Fibroblast of lung (primary cell): ENCODE data around the gene TAS2R46. TPM values are rescaled to one million over a fixed set of nuclear protein-coding genes. Genes with fewer than 3 reads are reported as not detected.
"Not testable (repeated sequence)": the region's sequence is repeated elsewhere in the genome, so short reads cannot be mapped to it uniquely, and the experiment has no call there.

Experiments
- DNase-seq, 2 donors: peaks; one replicate each; pipeline versions ENCODE4 v3.0.0 to v3.0.0-alpha.2; 2010; ENCODE audit warnings: low read depth in 2 of 2
- H2AFZ ChIP-seq: 2 replicates; pipeline ENCODE4 v1.5.1; 2012; ENCODE audit warnings: low read length, control low read depth, inconsistent platforms
- H3K27ac ChIP-seq: 2 replicates; pipeline ENCODE4 v1.5.1; 2011; ENCODE audit warnings: low read length, control low read depth; ENCODE audit not compliant: insufficient read depth
- H3K27me3 ChIP-seq: 2 replicates; pipeline ENCODE4 v1.5.1; 2011; ENCODE audit warnings: mild to moderate bottlenecking, low read length; ENCODE audit not compliant: control insufficient read depth, insufficient read depth
- H3K36me3 ChIP-seq: 2 replicates; pipeline ENCODE4 v1.5.1; 2011; ENCODE audit warnings: low read length; ENCODE audit not compliant: control insufficient read depth, insufficient read depth
- H3K4me1 ChIP-seq: 2 replicates; pipeline ENCODE4 v1.5.1; 2011; ENCODE audit warnings: low read length; ENCODE audit not compliant: control insufficient read depth, insufficient read depth; ENCODE audit errors: extremely low read depth
- H3K4me2 ChIP-seq: 2 replicates; pipeline ENCODE4 v1.5.1; 2011; ENCODE audit warnings: low read length, control low read depth; ENCODE audit not compliant: insufficient read depth; ENCODE audit errors: extremely low read depth
- H3K4me3 ChIP-seq, 4 experiments: fragments of 200-600 bp in 1 of 4; sonication (generic) in 1 of 4; replicated peaks in 1 of 4; 2 replicates each; pipeline ENCODE4 v1.5.1; 2011 to 2016; ENCODE audit warnings: low read length in 4 of 4, low read depth in 3 of 4, mild to moderate bottlenecking in 3 of 4, control low read depth in 2 of 4, inconsistent platforms in 1 of 4, mixed read lengths in 1 of 4; ENCODE audit not compliant: insufficient read depth in 1 of 4; ENCODE audit errors: control extremely low read depth in 1 of 4
- H3K79me2 ChIP-seq: 2 replicates; pipeline ENCODE4 v1.5.1; 2012; ENCODE audit warnings: mild to moderate bottlenecking, low read length, inconsistent platforms; ENCODE audit not compliant: control insufficient read depth, insufficient read depth
- H3K9ac ChIP-seq: 2 replicates; pipeline ENCODE4 v1.5.1; 2011; ENCODE audit warnings: mild to moderate bottlenecking, low read length, control low read depth; ENCODE audit not compliant: insufficient read depth
- H3K9me3 ChIP-seq: 2 replicates; pipeline ENCODE4 v1.5.1; 2012; ENCODE audit warnings: low read depth, low read length; ENCODE audit not compliant: control insufficient read depth, insufficient read depth
- H4K20me1 ChIP-seq: 2 replicates; pipeline ENCODE4 v1.5.1; 2011; ENCODE audit warnings: low read length; ENCODE audit not compliant: control insufficient read depth, insufficient read depth; ENCODE audit errors: extremely low read depth
- CTCF ChIP-seq, 2 donors: IDR thresholded peaks in 1 of 2; conservative IDR thresholded peaks in 1 of 2; 1 replicate in 1 of 2; 2 replicates in 1 of 2; pipeline ENCODE4 v1.5.1; 2011 to 2012; ENCODE audit warnings: low read length in 2 of 2, control low read depth in 1 of 2, inconsistent platforms in 1 of 2, low read depth in 1 of 2, mild to moderate bottlenecking in 1 of 2
- EZH2 ChIP-seq: IDR thresholded peaks from 2 replicates; pipeline ENCODE4 v1.5.1; 2012; ENCODE audit warnings: low read length, control low read depth, mild to moderate bottlenecking; ENCODE audit errors: missing control alignments
- polyA plus RNA-seq, 2 donors: library from polyadenylated mRNA; depleted of rRNA in 1 of 2; stranded (reverse) in 1 of 2; unstranded in 1 of 2; fragments of >200 nt; gene quantifications; 2 replicates each; pipeline ENCODE4 v1.2.1, GENCODE V29; 2011 to 2012; ENCODE audit warnings: missing spikeins in 1 of 2
- total RNA-seq: library from RNA; depleted of rRNA; stranded (reverse); fragments of >200 nt; gene quantifications from 2 replicates; pipeline ENCODE4 v1.2.1, GENCODE V29; 2014

Gene TAS2R46
- total and polyA plus RNA-seq, 2 donors (not counting 1 experiment from before 2014, with no cell fraction given): 2.0 TPM; not detected in 1

- no peaks in the 10 kb centered on the region for H3K27me3 ChIP-seq
- H2AFZ ChIP-seq: no peak overlapping the region
- no peaks in the 10 kb centered on the region for H3K9me3 ChIP-seq
- H3K79me2 ChIP-seq: peaks cover 6% of the 10 kb centered on the region
- no peak overlapping the region for H3K27ac ChIP-seq
- no peak overlapping the region for H3K4me2 ChIP-seq
- no peak for DNase-seq
- no peaks in the 10 kb centered on the region for H3K4me1 ChIP-seq
- no peak overlapping the region for H3K9ac ChIP-seq
- no peaks in the 10 kb centered on the region for H3K36me3 ChIP-seq
- TF ChIP-seq CTCF (conservative IDR thresholded peaks at IDR 0.05 in 1 of 2, IDR thresholded peaks at IDR 0.05 in 1 of 2; ENCODE audit: low read depth in 1 of 2, low read length in 2 of 2) (no peak), EZH2 (no peak)
- no peak overlapping the region for H3K4me3 ChIP-seq
- no peaks in the 10 kb centered on the region for H4K20me1 ChIP-seq
Measured at GRCh38 chr12:11106288-11106687, 44.2 kb upstream of the TAS2R46 start.

- no peaks in the 10 kb centered on the region for H4K20me1 ChIP-seq
- H3K4me1 ChIP-seq: no peaks in the 10 kb centered on the region
- H2AFZ ChIP-seq: no peak overlapping the region
- peaks cover 6% of the 10 kb centered on the region for H3K79me2 ChIP-seq
- H3K4me3 ChIP-seq: no peak overlapping the region
- TF ChIP-seq EZH2 (no peak), CTCF (conservative IDR thresholded peaks at IDR 0.05 in 1 of 2, IDR thresholded peaks at IDR 0.05 in 1 of 2; ENCODE audit: low read depth in 1 of 2, low read length in 2 of 2) (no peak)
- no peak overlapping the region for H3K4me2 ChIP-seq
- DNase-seq: no peak
- H3K9ac ChIP-seq: no peak overlapping the region
- no peak overlapping the region for H3K27ac ChIP-seq
- H3K27me3 ChIP-seq: no peaks in the 10 kb centered on the region
- H3K36me3 ChIP-seq: no peaks in the 10 kb centered on the region
- no peaks in the 10 kb centered on the region for H3K9me3 ChIP-seq
Measured at GRCh38 chr12:11105546-11105945, 43.5 kb upstream of the TAS2R46 start.

GRCh38 chr12:11094910-11095309, 32.8 kb upstream of the TAS2R46 start:
- not testable (repeated sequence) for H3K9ac ChIP-seq

More at GRCh38 chr12:11094910-11095309, 32.8 kb upstream of the TAS2R46 start:
- not testable (repeated sequence) for H3K36me3 ChIP-seq, H3K4me1 ChIP-seq, H4K20me1 ChIP-seq, H3K27me3 ChIP-seq, H3K9me3 ChIP-seq, DNase-seq, H2AFZ ChIP-seq, H3K4me3 ChIP-seq, H3K4me2 ChIP-seq, H3K27ac ChIP-seq, H3K79me2 ChIP-seq
